ENCODE measurements around the gene CERS3. TPM values are rescaled to one million over a fixed set of nuclear protein-coding genes. Genes with fewer than 3 reads are reported as not detected.
A peak's percentile ranks its signal among the peaks of the same experiment; 100 is the strongest.

CERS3 gene
- total RNA-seq, 4 donors from 2014 or later, result 0.69 TPM; not detected in 3

DNA sequence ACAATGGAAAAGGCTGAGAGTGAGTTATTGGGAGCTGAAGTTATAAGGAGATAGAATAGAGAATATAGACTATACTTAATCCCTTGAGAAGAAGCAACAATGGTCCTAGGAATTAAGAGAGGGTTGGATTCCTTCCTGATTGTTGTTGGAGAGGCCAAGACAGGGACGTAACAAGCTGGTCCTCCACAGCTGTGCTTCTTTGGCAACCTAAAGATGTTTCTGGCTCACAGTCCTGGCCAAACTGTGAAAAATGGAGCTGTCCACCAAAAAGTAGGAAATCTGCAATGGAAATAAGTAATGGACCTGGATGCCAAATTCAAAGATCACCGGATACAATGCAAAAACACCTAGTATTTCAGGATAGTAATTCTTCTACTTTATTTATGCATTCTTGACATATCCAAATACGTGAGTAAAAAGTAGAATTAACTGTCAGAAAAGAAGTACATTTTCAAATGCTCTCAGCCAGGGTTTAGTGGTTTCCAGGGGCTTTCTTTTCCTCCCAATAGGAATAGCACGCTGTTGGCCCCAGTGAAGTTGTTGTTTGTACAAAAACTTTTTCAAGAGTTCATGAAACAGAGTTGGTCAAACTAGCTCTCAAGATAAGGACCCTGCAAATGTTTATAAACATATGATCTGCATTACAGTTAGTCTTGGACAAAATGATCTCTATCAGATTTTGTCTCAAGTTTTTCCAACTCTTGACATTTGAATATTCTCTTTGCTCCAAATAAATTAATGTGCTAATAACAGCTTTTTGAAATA is 28.3 kb downstream of the CERS3 start:
- no peak for DNase-seq
- intact Hi-C loops (cut with DNase I; ENCODE audit: low total_unique reads), result no loop called here
- no peak overlapping the region for H3K4me3 ChIP-seq
- no peak for TF ChIP-seq POLR2A (IDR thresholded peaks at IDR 0.05)
- TF ChIP-seq, protein P1, sequence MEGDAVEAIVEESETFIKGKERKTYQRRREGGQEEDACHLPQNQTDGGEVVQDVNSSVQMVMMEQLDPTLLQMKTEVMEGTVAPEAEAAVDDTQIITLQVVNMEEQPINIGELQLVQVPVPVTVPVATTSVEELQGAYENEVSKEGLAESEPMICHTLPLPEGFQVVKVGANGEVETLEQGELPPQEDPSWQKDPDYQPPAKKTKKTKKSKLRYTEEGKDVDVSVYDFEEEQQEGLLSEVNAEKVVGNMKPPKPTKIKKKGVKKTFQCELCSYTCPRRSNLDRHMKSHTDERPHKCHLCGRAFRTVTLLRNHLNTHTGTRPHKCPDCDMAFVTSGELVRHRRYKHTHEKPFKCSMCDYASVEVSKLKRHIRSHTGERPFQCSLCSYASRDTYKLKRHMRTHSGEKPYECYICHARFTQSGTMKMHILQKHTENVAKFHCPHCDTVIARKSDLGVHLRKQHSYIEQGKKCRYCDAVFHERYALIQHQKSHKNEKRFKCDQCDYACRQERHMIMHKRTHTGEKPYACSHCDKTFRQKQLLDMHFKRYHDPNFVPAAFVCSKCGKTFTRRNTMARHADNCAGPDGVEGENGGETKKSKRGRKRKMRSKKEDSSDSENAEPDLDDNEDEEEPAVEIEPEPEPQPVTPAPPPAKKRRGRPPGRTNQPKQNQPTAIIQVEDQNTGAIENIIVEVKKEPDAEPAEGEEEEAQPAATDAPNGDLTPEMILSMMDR (IDR thresholded peaks at IDR 0.05), result no peak
- H3K36me3 ChIP-seq, result no peaks in the 10 kb centered on the region
- no peaks in the 10 kb centered on the region for H3K9me3 ChIP-seq
- no peaks in the 10 kb centered on the region for H3K27me3 ChIP-seq
- H3K4me1 ChIP-seq, result no peaks in the 10 kb centered on the region
- peak overlapping the region in 1 of 2 donors; percentile 5 for H3K27ac ChIP-seq

DNA sequence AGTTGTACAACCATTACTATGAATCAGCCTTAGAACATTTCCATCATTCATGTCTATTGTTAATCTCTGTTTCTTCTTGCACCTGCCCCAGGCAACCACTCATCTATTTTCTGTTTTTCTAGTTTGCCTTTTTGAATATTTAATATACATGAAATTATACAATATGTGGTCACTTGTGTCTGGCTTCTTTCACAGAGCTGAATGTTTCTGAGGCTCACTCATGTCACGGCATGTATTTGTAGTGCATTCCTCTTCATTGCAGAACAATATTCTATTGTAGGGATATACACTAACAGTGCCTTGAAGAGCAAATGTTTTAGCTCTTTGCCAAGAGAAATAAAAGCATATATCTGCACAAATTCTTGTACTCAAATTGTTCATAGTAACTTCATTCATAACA is 32.9 kb downstream of the CERS3 start:
- no peaks in the 10 kb centered on the region for H3K36me3 ChIP-seq
- TF ChIP-seq, protein P1 (IDR thresholded peaks at IDR 0.05), result no peak
- no peaks in the 10 kb centered on the region for H3K9me3 ChIP-seq
- no peaks in the 10 kb centered on the region for H3K4me1 ChIP-seq
- no peak for DNase-seq
- H3K27me3 ChIP-seq, result no peaks in the 10 kb centered on the region
- H3K27ac ChIP-seq, result no peak overlapping the region
- H3K4me3 ChIP-seq, result no peak overlapping the region
- intact Hi-C loops (cut with DNase I; ENCODE audit: low total_unique reads), result no loop called here

DNA sequence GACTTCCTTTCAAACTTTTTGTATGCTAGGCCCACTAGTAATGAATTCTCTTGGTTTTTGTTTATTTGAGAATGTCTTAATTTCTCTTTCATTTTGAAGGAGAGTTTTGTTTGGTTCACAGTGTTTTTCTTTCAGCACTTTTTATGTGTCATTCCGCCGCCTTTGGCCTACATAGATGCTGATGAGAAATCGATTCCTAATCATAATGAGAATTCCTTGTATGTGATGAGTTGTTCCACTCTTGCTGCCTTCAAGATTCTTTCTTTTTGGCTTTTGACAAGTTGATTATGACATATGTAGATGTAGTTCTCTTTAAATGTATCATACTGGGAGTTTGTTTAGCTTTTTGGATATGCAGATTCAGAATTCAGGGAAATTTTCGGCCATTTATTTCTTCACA is 35.5 kb downstream of the CERS3 start:
- Histone ChIP-seq H3K9me3 (no peaks in the 10 kb centered on the region), H3K27me3 (no peaks in the 10 kb centered on the region), H3K36me3 (no peaks in the 10 kb centered on the region), H3K4me1 (no peaks in the 10 kb centered on the region), H3K4me3 (no peak overlapping the region), H3K27ac (no peak overlapping the region)
- intact Hi-C loops (cut with DNase I; ENCODE audit: low total_unique reads), result no loop called here
- TF ChIP-seq, protein P1 (IDR thresholded peaks at IDR 0.05), result no peak
- no peak for TF ChIP-seq POLR2A (IDR thresholded peaks at IDR 0.05)
- no peak for DNase-seq

DNA sequence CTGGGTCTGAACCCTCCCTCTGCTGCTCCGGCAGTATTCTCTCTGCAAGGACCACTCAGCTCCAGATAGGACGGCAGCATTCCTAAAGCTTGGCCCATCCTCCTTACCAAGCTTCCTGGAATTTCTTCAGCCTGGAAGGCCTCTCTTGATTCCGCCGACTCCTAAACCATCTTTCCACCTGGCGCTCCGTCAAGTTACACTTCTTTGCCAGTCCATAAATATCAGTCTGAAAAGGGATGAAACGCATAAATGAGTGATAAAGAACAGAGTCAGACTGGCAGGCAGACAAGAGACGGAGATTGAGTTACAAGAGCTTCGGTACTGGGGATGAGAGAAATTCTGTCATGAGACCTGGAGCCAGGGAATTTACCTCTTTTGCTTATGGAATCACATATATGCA is 44.3 kb downstream of the CERS3 start:
- no peaks in the 10 kb centered on the region for H3K4me1 ChIP-seq
- no peak overlapping the region for H3K4me3 ChIP-seq
- TF ChIP-seq, protein P1 (IDR thresholded peaks at IDR 0.05), result no peak
- peak overlapping the region; percentile 30 to 61 for H3K27ac ChIP-seq
- no peaks in the 10 kb centered on the region for H3K36me3 ChIP-seq
- DNase-seq, result peak; percentile 66 to 67
- no peaks in the 10 kb centered on the region for H3K9me3 ChIP-seq
- intact Hi-C loops (cut with DNase I; ENCODE audit: low total_unique reads), result no loop called here
- H3K27me3 ChIP-seq, result no peaks in the 10 kb centered on the region

DNA sequence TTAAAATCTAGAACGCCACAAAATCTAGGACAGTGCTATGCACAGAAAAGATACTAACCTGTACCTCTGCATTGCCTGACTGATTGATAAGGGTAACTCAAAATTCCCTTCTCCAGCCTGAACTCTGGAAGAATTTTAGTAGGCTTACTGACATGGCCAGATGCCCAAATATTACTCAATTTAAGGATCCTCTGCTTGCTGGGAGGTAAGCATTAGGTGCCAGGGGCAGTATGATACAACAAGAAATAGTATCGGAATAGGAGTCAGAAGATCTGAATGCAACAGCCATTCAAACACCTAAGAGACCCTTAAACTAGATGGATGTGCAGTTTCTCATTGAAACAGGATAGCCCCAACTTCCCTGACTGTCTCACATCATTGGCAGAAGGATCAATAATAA is 45.4 kb downstream of the CERS3 start:
- intact Hi-C loops (cut with DNase I; ENCODE audit: low total_unique reads), result no loop called here
- Histone ChIP-seq H3K4me3 (no peak overlapping the region), H3K27ac (peak overlapping the region in 1 of 2 donors; percentile 15), H3K36me3 (no peaks in the 10 kb centered on the region), H3K9me3 (peaks cover 0 to 1% of the 10 kb centered on the region in 2 donors), H3K27me3 (no peaks in the 10 kb centered on the region), H3K4me1 (no peaks in the 10 kb centered on the region)
- TF ChIP-seq POLR2A (IDR thresholded peaks at IDR 0.05), result no peak
- TF ChIP-seq, protein P1 (IDR thresholded peaks at IDR 0.05), result no peak
- no peak for DNase-seq
